NCI-H2196 treated with DMSO at 0.1 percent for 48 hours (cell line): ENCODE measurements around the gene HDAC4.

Source experiments
- DNase-seq: peaks from one replicate; lab custom pipeline; 2025; ENCODE audit not compliant: unreplicated experiment; lab: John Stamatoyannopoulos, UW

HDAC4 gene

GRCh38 chr2:239226677-239227581 lies 173.9 kb downstream of the HDAC4 start:
- no peak for DNase-seq

- no peak for DNase-seq
Observed at GRCh38 chr2:239225871-239226561, 174.8 kb downstream of the HDAC4 start.

DNA sequence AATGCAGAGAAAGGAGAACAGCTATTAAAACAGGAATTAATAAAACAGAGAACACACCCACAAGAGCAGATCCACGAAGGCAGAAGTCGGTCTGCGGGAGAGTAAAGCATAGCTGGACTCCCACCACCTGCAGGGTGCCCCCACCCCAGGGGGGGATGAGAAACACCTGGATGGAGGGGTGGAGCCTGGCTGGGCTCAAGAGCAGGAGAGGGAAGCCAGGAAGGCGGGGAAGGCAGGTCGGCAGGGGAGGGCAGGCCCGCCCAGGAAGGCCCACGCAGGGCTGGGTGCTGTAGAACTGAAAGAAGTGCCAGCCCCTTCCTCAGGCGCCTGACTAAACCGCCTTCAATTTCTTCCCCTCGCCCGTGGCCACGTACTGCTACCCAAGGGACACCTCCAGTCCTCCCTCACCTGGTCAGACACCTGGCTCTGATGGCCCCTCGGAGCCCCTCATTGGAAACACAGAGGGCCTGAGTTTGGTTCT lies 175.4 kb downstream of the HDAC4 start:
- DNase-seq = no peak

GRCh38 chr2:239224955-239225354 lies 175.9 kb downstream of the HDAC4 start:
- no peak for DNase-seq

DNA sequence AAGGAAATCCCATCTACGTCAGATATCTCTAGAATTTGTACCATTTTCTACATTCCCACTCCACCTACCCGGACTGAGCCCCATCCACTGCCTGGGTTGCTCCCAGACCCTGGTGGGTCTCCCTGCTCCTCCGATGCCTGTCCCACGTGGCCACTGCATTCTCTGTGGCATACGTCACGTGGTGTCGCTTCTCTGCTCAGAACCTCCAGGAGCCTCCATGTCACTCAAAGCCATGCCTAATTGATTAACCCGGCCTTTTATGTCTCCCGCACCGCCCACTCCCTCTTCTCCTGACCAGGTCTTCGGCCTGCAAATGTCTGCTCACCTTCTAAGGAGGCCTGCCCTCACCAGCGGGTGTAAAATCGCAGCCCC lies 176.6 kb downstream of the HDAC4 start:
- DNase-seq = no peak

DNA sequence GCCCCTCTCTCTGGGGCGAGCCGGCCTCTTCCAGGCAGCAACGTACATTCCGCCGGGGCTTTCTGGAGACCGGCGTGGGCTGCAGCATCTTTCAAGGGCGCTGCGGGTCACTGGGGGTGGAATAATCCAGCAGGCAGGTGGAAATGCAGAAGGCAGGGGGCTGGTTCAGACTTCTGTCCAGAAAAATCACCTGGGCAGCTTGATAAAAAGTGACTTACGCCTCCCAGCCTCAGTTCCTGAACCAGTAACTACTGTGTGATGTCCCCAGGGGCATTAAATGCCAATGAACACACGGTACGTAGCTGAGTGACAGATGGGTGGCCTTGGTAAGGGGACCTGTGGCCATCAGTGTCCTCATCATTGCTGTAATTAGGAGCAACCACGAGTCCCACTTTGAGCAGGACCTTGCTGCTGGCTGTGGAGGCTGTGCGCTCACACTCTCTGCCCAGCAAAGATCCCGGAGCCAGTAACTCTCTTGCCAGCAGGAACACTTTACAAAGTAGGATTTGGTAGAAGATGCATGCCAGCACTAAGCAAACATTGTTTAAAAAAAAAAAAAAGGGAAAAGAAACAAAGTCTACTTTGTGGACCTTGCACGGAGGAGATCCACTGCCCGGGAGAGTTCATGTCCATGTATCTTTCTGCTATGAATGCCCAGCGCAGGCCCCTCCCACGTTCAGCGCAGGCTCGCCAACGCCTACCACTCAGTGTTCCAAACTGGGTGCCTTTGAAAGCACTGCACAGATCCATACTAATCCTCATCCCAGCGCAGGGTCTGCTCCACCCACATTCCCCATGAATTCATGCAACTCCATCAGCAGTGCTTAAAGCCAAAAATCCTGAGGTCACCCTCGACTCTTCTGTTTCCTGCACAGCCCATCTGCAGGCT lies 177.3 kb downstream of the HDAC4 start:
- DNase-seq = no peak

DNA sequence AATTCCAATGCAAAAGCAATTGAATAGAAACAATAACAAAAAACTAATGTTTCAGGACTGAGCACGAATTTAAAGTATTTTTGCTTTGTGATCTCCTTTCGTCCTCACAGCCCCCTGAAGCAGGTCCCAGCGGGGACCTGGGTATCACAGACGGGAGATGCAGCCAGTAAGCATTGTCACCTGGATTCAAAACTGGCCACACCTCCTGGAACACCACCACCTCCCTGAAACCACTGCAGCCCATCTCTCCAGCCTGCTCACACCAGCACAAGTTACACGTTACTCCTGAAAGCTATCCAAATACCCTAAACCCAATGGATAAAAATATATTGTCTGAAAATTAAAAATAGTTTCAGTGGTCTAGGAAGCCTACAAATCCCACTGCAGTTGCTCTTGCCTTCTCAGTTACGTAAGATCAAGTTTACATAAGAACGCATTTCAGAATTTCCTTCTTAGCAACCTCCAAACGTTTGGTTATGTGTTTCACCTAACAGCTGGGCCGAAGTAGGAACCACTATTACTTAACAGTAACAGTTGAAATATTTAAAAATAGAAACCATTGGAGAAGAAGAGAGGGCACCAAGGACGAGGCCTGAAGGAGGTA lies 178.0 kb downstream of the HDAC4 start:
- no peak for DNase-seq

GRCh38 chr2:239222312-239222660 lies 178.5 kb downstream of the HDAC4 start:
- no peak for DNase-seq

- DNase-seq = no peak
Observed at GRCh38 chr2:239220981-239221396, 179.8 kb downstream of the HDAC4 start.

DNA sequence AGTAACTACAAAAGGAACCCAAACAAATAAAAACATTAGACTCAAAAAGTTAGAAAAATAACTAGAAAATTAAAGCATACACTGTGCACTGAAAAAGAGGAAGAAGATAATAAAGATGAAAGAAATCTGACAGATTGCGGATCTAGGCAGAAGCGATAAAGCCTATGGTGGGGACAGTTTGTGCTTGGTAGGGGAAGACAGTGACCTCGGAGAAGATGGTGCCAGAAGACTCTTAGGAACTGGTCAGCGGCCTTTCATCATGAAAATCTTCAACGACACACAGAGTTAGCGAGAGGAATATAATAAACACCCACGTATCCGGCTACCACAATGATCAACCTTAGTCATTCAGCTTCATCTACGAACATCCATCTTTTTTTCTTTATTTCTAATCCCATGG lies 180.5 kb downstream of the HDAC4 start:
- DNase-seq = no peak

- DNase-seq = no peak
Observed at GRCh38 chr2:239216614-239217273, 184.1 kb downstream of the HDAC4 start.

- no peak for DNase-seq
Observed at GRCh38 chr2:239215988-239216613, 184.7 kb downstream of the HDAC4 start.

DNA sequence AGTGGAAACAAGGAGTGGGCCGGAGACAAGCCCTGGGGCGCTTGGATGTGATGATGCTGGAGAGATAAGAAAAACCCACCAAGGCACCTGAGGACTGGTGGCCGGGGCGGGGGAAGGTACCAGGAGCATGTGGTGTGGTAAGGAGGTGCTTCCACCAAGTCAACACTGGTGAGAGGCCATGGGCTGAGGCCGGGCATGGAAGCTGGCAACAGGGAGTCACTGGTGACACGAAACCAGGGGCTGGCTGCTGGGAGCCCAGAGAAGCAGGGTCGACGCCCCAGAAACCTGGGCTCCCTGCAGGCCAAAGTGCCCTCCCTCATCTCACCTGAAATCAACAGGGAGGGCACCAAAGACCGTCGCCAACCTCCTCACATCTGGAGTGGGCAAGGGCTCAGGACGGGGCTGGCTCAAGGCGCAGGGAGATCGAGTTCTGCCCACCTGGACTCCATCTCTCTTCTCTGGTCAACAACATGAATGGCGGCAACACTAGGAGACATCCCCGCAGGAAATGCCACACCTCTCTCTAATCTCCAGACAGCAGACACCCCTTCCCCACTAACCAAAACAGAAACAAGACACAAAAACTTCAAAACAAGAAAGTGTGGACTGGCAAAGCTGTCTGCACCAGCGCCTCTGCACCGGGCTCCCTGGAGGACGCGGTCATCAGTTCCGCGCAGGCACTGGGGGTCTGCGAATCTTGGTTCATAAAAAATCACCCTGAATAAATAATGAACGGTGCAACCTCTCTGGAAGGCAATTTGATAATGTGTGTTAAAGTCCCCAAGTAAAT lies 185.5 kb downstream of the HDAC4 start:
- DNase-seq = no peak

- DNase-seq = no peak
Observed at GRCh38 chr2:239214725-239215124, 186.1 kb downstream of the HDAC4 start.

GRCh38 chr2:239213643-239214101 lies 187.1 kb downstream of the HDAC4 start:
- DNase-seq = no peak

DNA sequence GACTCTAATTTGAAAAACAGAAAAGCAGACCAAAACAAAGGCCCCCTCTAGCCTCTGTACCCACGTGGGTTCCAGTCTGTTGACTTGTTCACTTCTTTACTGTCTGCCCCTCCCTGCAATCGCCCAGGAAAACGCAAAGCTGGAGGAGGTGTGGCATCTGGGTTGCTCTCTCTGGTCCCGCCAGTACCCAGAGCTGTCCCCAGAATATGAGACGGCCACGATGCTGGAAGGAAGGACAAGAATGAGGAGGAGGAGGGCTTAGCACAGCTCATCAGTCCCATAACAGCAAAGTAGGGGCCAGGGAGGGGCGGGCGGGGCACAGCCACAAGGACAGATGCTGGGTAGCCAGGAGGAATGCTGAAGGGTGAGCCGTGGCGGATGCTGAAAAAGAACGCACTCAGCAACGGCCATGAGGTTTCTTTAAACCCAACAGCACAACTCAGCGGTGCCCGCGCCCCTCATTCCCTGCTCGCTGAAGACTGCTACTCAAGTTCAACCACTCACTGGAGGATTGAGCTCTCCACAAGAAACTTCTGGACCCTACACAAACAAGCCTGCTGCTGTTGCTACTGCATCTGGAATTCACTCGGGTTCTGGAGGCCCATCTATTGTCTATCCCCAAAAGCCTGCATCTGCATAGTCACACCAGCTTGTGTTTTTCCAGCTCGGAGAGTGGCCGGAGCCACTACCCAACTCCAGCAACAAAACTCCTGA lies 187.7 kb downstream of the HDAC4 start:
- no peak for DNase-seq

DNA sequence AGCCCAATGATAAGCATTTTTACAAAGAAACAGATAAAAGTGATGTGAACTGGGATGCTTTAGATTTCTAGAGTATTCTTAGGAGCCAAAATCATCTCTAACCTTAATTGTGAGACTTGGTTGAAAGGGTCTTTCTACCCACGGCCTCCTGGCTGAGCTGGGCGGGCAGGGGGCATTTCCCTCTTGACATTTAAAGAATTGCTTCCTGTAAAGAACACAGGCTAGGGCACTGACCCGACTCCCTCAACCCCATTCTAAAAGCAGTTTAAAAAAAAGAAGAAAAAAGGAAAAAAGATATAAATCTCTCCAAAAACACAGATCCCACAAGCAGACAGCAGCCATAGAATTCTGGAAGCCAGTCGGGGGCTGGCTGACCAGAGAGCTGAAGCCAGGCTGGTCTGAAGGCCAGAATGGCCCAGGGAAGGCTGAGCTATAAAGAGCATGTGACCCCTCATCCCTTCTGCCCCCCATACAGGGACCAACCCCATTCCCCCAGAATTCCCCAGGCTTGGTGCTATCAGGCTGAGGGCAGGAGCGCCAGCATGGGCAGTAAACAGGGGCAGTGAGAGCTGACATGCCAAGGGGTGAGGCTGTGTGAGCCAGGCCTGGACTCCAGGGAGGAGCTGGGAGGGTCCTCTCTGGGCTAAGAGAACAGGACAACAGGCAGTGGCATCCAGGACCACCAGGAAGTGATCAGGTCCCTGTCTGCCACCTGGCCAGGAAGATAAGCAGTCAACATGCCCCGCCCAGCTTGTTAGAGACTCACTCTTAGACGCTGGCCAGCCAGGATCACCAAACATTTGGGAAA lies 188.5 kb downstream of the HDAC4 start:
- DNase-seq = no peak
